ENCODE data around the gene CAPN5. TPM values are rescaled to one million over a fixed set of nuclear protein-coding genes. Genes with fewer than 3 reads are reported as not detected.

The CAPN5 gene
- total and polyA plus RNA-seq, 2 of the 8 experiments (the other 6 are each of a cell fraction or from before 2014, with no cell fraction given): 21.5 to 22.4 TPM

- Histone ChIP-seq H3K56ac (replicated peaks; ENCODE audit: insufficient read length, low read depth, low read length) (no peak overlapping the region), H2BK12ac (ENCODE audit: low read depth, low read length) (no peak overlapping the region), H3K79me2 (ENCODE audit: control insufficient read depth in 1 of 2, insufficient read depth in 2 of 2, low read length in 2 of 2) (no peaks in the 10 kb centered on the region), H3K79me1 (ENCODE audit: low read depth, low read length) (no peaks in the 10 kb centered on the region), H4K20me1 (replicated peaks in 1 of 2; ENCODE audit: control insufficient read depth in 1 of 2, insufficient read depth in 2 of 2, low read length in 2 of 2) (no peaks in the 10 kb centered on the region), H2BK5ac (ENCODE audit: low read depth, low read length) (no peak overlapping the region), H3K36me3 (ENCODE audit: control insufficient read depth in 2 of 4, insufficient read depth in 4 of 4, low read length in 3 of 4) (no peaks in the 10 kb centered on the region; a peak in 1 of 8 replicates), H2AK5ac (ENCODE audit: low read depth, low read length) (no peak overlapping the region), H3K18ac (ENCODE audit: extremely low read depth, low read length) (no peak overlapping the region), H3K14ac (ENCODE audit: insufficient read length) (no peak overlapping the region), H3K4me3 (ENCODE audit: extremely low read depth in 1 of 4, insufficient read depth in 2 of 4, low read depth in 3 of 4, low read length in 4 of 4) (no peak overlapping the region), H3K9me3 (ENCODE audit: insufficient read depth in 2 of 2, low read depth in 1 of 2, low read length in 1 of 2) (no peaks in the 10 kb centered on the region), H4K5ac (ENCODE audit: insufficient read length, low read depth, low read length) (no peak overlapping the region), H3K4ac (replicated peaks; ENCODE audit: insufficient read length, low read depth, low read length) (no peak overlapping the region), H3K4me2 (ENCODE audit: insufficient read depth in 1 of 2, low read depth in 2 of 2, low read length in 2 of 2) (no peak overlapping the region), H3K4me1 (replicated peaks in 1 of 4; ENCODE audit: control insufficient read depth in 3 of 4, insufficient read depth in 4 of 4, low read length in 3 of 4) (no peaks in the 10 kb centered on the region), H4K8ac (ENCODE audit: extremely low read depth, insufficient read depth, low read length) (no peak overlapping the region), H3K9ac (replicated peaks in 1 of 4; ENCODE audit: extremely low read depth in 1 of 4, low read depth in 3 of 4, low read length in 3 of 4) (no peak overlapping the region), H3K23ac (ENCODE audit: insufficient read length) (no peak overlapping the region), H2BK20ac (ENCODE audit: low read length) (no peak overlapping the region), H3K23me2 (ENCODE audit: low read depth, low read length) (no peaks in the 10 kb centered on the region), H2BK120ac (replicated peaks; ENCODE audit: low read depth, low read length) (no peak overlapping the region), H3K27ac (ENCODE audit: low read depth, low read length) (no peak overlapping the region), H3K27me3 (replicated peaks in 1 of 4; ENCODE audit: control insufficient read depth in 3 of 4, extremely low read depth in 1 of 4, insufficient read depth in 3 of 4, low read length in 3 of 4) (no peaks in the 10 kb centered on the region), H2BK15ac (ENCODE audit: low read length) (no peak overlapping the region), H2AFZ (ENCODE audit: low read length) (no peak overlapping the region), H4K91ac (replicated peaks; ENCODE audit: insufficient read length, low read length) (no peak overlapping the region)
- DNase-seq (ENCODE audit: low read depth in 1 of 2, low spot score in 2 of 2) (no peak), FAIRE-seq (no peak)
- CTCF ChIA-PET (ENCODE audit: partially characterized antibody): interaction anchor here (0.7 to 13.9 kb wide), 9 partner anchors 6 to 469 kb away, joined by 3 to 170 read pairs (median 6); no protein-coding TSS in a partner anchor
- POLR2A ChIA-PET (ENCODE audit: partially characterized antibody): no interaction called here
- no peak for TF ChIP-seq RXRA (IDR thresholded peaks at IDR 0.05; ENCODE audit: insufficient read depth, low read depth, low read length)
- no peak for TF ChIP-seq POLR2A (IDR thresholded peaks at IDR 0.05; ENCODE audit: control extremely low read depth in 1 of 2, low read depth in 2 of 2, low read length in 2 of 2)
- TF ChIP-seq, protein P1, sequence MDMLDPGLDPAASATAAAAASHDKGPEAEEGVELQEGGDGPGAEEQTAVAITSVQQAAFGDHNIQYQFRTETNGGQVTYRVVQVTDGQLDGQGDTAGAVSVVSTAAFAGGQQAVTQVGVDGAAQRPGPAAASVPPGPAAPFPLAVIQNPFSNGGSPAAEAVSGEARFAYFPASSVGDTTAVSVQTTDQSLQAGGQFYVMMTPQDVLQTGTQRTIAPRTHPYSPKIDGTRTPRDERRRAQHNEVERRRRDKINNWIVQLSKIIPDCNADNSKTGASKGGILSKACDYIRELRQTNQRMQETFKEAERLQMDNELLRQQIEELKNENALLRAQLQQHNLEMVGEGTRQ (IDR thresholded peaks at IDR 0.05; ENCODE audit: low read length): no peak
- TF ChIP-seq ASH2L (IDR thresholded peaks at IDR 0.05; ENCODE audit: low read length): no peak
- no peak for TF ChIP-seq HDAC2 (IDR thresholded peaks at IDR 0.05; ENCODE audit: borderline replicate concordance in 1 of 2, low read depth in 2 of 2, low read length in 2 of 2)
- TF ChIP-seq CBX5 (IDR thresholded peaks at IDR 0.05; ENCODE audit: low read depth, low read length): no peak
- TF ChIP-seq JUND (IDR thresholded peaks at IDR 0.05; ENCODE audit: low read length): no peak
- no peak for TF ChIP-seq CBX8 (IDR thresholded peaks at IDR 0.05; ENCODE audit: borderline replicate concordance, low read depth, low read length)
- TF ChIP-seq CTBP2 (IDR thresholded peaks at IDR 0.05; ENCODE audit: borderline replicate concordance, insufficient read depth, insufficient read length, low read length): no peak
- TF ChIP-seq BACH1 (IDR thresholded peaks at IDR 0.05; ENCODE audit: low read length): no peak
- no peak for TF ChIP-seq KDM4A (IDR thresholded peaks at IDR 0.05; ENCODE audit: low read depth, low read length, severe bottlenecking)
- WGBS, 2 experiments (ENCODE audit: extremely low coverage in 1 of 2, insufficient coverage in 1 of 2, insufficient read length in 1 of 2, insufficient replicate concordance in 2 of 2, low coverage in 1 of 2, low lambda C conversion rate in 2 of 2, missing lambda C conversion rate in 1 of 2): 88% methylated on average over 10 of the region's 10 CpGs; no CpG with 5 or more reads in 1 of the 2 experiments
These were observed 54.4 kb downstream of the CAPN5 start for GRCh38 chr11:77121096-77121640.
